ENCODE data around the gene PCDH7.

The PCDH7 gene

GRCh38 chr4:30720021-30720660 is at the start of gene PCDH7:
PCDH7 (plus strand) TSS chr4:30720369; CDS start chr4:30721423, 1,054 bp downstream.
- no peaks in the 10 kb centered on the region; the same call in 1 of the 2 replicates for H3K4me1 ChIP-seq (ENCODE audit: insufficient read depth, low read length)
- peak within 1 kb of the TSS; percentile 33; the same call in 1 of the 2 replicates for H3K9ac ChIP-seq (ENCODE audit: low read depth, low read length)

GRCh38 chr4:30671926-30672448 is 48.2 kb upstream of the PCDH7 start:
- Histone ChIP-seq H3K4me3 (ENCODE audit: low read length) (no peak overlapping the region), H3K27ac (ENCODE audit: low read length) (no peak overlapping the region), H3K9ac (ENCODE audit: low read depth, low read length) (no peak overlapping the region), H3K36me3 (ENCODE audit: insufficient read depth, low read depth, low read length) (no peaks in the 10 kb centered on the region), H3K27me3 (ENCODE audit: insufficient read depth, low read length) (no peaks in the 10 kb centered on the region), H3K4me1 (ENCODE audit: insufficient read depth, low read length) (no peaks in the 10 kb centered on the region), H3K9me3 (ENCODE audit: insufficient read depth, low read depth, low read length) (peaks cover 6% of the 10 kb centered on the region)

More at GRCh38 chr4:30720021-30720660, at the start of gene PCDH7:
- no peaks in the 10 kb centered on the region; the same call in 1 of the 2 replicates for H3K9me3 ChIP-seq (ENCODE audit: insufficient read depth, low read depth, low read length)
- H3K27ac ChIP-seq (ENCODE audit: low read length): no peak within 1 kb of the TSS
- no peaks in the 10 kb centered on the region for H3K36me3 ChIP-seq (ENCODE audit: insufficient read depth, low read depth, low read length)
- peaks cover 59% of the 10 kb centered on the region for H3K27me3 ChIP-seq (ENCODE audit: insufficient read depth, low read length)
- peak within 1 kb of the TSS; percentile 84 for H3K4me3 ChIP-seq (ENCODE audit: low read length)

- Histone ChIP-seq H3K27ac (ENCODE audit: low read length) (no peak overlapping the region), H3K36me3 (ENCODE audit: insufficient read depth, low read depth, low read length) (no peaks in the 10 kb centered on the region), H3K4me3 (ENCODE audit: low read length) (no peak overlapping the region), H3K27me3 (ENCODE audit: insufficient read depth, low read length) (no peaks in the 10 kb centered on the region), H3K9ac (ENCODE audit: low read depth, low read length) (no peak overlapping the region), H3K9me3 (ENCODE audit: insufficient read depth, low read depth, low read length) (no peaks in the 10 kb centered on the region), H3K4me1 (ENCODE audit: insufficient read depth, low read length) (no peaks in the 10 kb centered on the region)
Measured at GRCh38 chr4:30696191-30696590, 24.0 kb upstream of the PCDH7 start.

- peaks cover 14% of the 10 kb centered on the region for H3K27me3 ChIP-seq (ENCODE audit: insufficient read depth, low read length)
- peaks cover 10% of the 10 kb centered on the region; the same call in 1 of the 2 replicates for H3K4me1 ChIP-seq (ENCODE audit: insufficient read depth, low read length)
- H3K9ac ChIP-seq (ENCODE audit: low read depth, low read length): no peak overlapping the region
- H3K9me3 ChIP-seq (ENCODE audit: insufficient read depth, low read depth, low read length): no peaks in the 10 kb centered on the region; the same call in 1 of the 2 replicates
- H3K27ac ChIP-seq (ENCODE audit: low read length): no peak overlapping the region
- H3K36me3 ChIP-seq (ENCODE audit: insufficient read depth, low read depth, low read length): no peaks in the 10 kb centered on the region
- no peak overlapping the region for H3K4me3 ChIP-seq (ENCODE audit: low read length)
Measured at GRCh38 chr4:30714408-30715031, 5.6 kb upstream of the PCDH7 start.

- Histone ChIP-seq H3K4me1 (ENCODE audit: insufficient read depth, low read length) (peaks cover 10% of the 10 kb centered on the region; the same call in 1 of the 2 replicates), H3K4me3 (ENCODE audit: low read length) (peak overlapping the region; percentile 75), H3K9ac (ENCODE audit: low read depth, low read length) (no peak overlapping the region), H3K9me3 (ENCODE audit: insufficient read depth, low read depth, low read length) (no peaks in the 10 kb centered on the region), H3K27ac (ENCODE audit: low read length) (no peak overlapping the region), H3K36me3 (ENCODE audit: insufficient read depth, low read depth, low read length) (no peaks in the 10 kb centered on the region), H3K27me3 (ENCODE audit: insufficient read depth, low read length) (peaks cover 26% of the 10 kb centered on the region)
Measured at GRCh38 chr4:30716158-30716557, 4.0 kb upstream of the PCDH7 start.

- H3K4me3 ChIP-seq (ENCODE audit: low read length): peak overlapping the region; percentile 84
- peak overlapping the region; percentile 77; the same call in 1 of the 2 replicates for H3K9ac ChIP-seq (ENCODE audit: low read depth, low read length)
- H3K9me3 ChIP-seq (ENCODE audit: insufficient read depth, low read depth, low read length): no peaks in the 10 kb centered on the region
- H3K36me3 ChIP-seq (ENCODE audit: insufficient read depth, low read depth, low read length): no peaks in the 10 kb centered on the region
- peaks cover 10% of the 10 kb centered on the region; the same call in 1 of the 2 replicates for H3K4me1 ChIP-seq (ENCODE audit: insufficient read depth, low read length)
- no peak overlapping the region for H3K27ac ChIP-seq (ENCODE audit: low read length)
- H3K27me3 ChIP-seq (ENCODE audit: insufficient read depth, low read length): peaks cover 32% of the 10 kb centered on the region
Measured at GRCh38 chr4:30716681-30717207, 3.4 kb upstream of the PCDH7 start.

- Histone ChIP-seq H3K27me3 (ENCODE audit: insufficient read depth, low read length) (peaks cover 38% of the 10 kb centered on the region), H3K4me1 (ENCODE audit: insufficient read depth, low read length) (peaks cover 10% of the 10 kb centered on the region; the same call in 1 of the 2 replicates), H3K36me3 (ENCODE audit: insufficient read depth, low read depth, low read length) (no peaks in the 10 kb centered on the region), H3K9ac (ENCODE audit: low read depth, low read length) (peak overlapping the region; percentile 77; the same call in 1 of the 2 replicates), H3K27ac (ENCODE audit: low read length) (no peak overlapping the region), H3K4me3 (ENCODE audit: low read length) (peak overlapping the region; percentile 84), H3K9me3 (ENCODE audit: insufficient read depth, low read depth, low read length) (no peaks in the 10 kb centered on the region; the same call in 1 of the 2 replicates)
Measured at GRCh38 chr4:30717208-30718020, 2.8 kb upstream of the PCDH7 start.

GRCh38 chr4:30718021-30718542 is 2.1 kb upstream of the PCDH7 start:
- Histone ChIP-seq H3K4me1 (ENCODE audit: insufficient read depth, low read length) (peaks cover 4% of the 10 kb centered on the region; the same call in 1 of the 2 replicates), H3K27ac (ENCODE audit: low read length) (no peak overlapping the region), H3K27me3 (ENCODE audit: insufficient read depth, low read length) (peaks cover 45% of the 10 kb centered on the region), H3K36me3 (ENCODE audit: insufficient read depth, low read depth, low read length) (no peaks in the 10 kb centered on the region), H3K4me3 (ENCODE audit: low read length) (peak overlapping the region; percentile 84), H3K9me3 (ENCODE audit: insufficient read depth, low read depth, low read length) (no peaks in the 10 kb centered on the region; the same call in 1 of the 2 replicates), H3K9ac (ENCODE audit: low read depth, low read length) (peak overlapping the region; percentile 77; the same call in 1 of the 2 replicates)

GRCh38 chr4:30718641-30719453 is 1.3 kb upstream of the PCDH7 start:
- no peaks in the 10 kb centered on the region; the same call in 1 of the 2 replicates for H3K9me3 ChIP-seq (ENCODE audit: insufficient read depth, low read depth, low read length)
- H3K27me3 ChIP-seq (ENCODE audit: insufficient read depth, low read length): peaks cover 53% of the 10 kb centered on the region
- no peaks in the 10 kb centered on the region for H3K36me3 ChIP-seq (ENCODE audit: insufficient read depth, low read depth, low read length)
- peaks cover 3% of the 10 kb centered on the region; the same call in 1 of the 2 replicates for H3K4me1 ChIP-seq (ENCODE audit: insufficient read depth, low read length)
- H3K27ac ChIP-seq (ENCODE audit: low read length): no peak overlapping the region
- H3K9ac ChIP-seq (ENCODE audit: low read depth, low read length): peak overlapping the region; percentile 77; the same call in 1 of the 2 replicates
- peak overlapping the region; percentile 84 for H3K4me3 ChIP-seq (ENCODE audit: low read length)

GRCh38 chr4:30719454-30720020 is 632 bp upstream of the PCDH7 start:
- H3K9ac ChIP-seq (ENCODE audit: low read depth, low read length): peak overlapping the region; percentile 33; the same call in 1 of the 2 replicates
- peak overlapping the region; percentile 84 for H3K4me3 ChIP-seq (ENCODE audit: low read length)
- H3K27ac ChIP-seq (ENCODE audit: low read length): no peak overlapping the region

More at GRCh38 chr4:30719454-30720020, 632 bp upstream of the PCDH7 start:
- Histone ChIP-seq H3K36me3 (ENCODE audit: insufficient read depth, low read depth, low read length) (no peaks in the 10 kb centered on the region), H3K27me3 (ENCODE audit: insufficient read depth, low read length) (peaks cover 59% of the 10 kb centered on the region), H3K9me3 (ENCODE audit: insufficient read depth, low read depth, low read length) (no peaks in the 10 kb centered on the region; the same call in 1 of the 2 replicates), H3K4me1 (ENCODE audit: insufficient read depth, low read length) (no peaks in the 10 kb centered on the region; the same call in 1 of the 2 replicates)
